MM.1S (cell line): ENCODE data around the gene TMEM187.

Source experiments
- DNase-seq: peaks from one replicate; pipeline ENCODE4 v3.0.0-alpha.2; 2015
- H2AFZ ChIP-seq: fragments of 300-600 bp; sonication (generic); 2 replicates; pipeline ENCODE4 v1.6.0; 2016; ENCODE audit warnings: antibody characterized with exemption, low read length
- H3F3A ChIP-seq: fragments of 300-600 bp; sonication (generic); 2 replicates; pipeline ENCODE4 v1.6.1; 2016; ENCODE audit warnings: mild to moderate bottlenecking, antibody characterized with exemption, low read length, moderate library complexity, mixed read lengths; ENCODE audit not compliant: insufficient read depth
- H3K27ac ChIP-seq: fragments of 300-600 bp; sonication (generic); 2 replicates; pipeline ENCODE4 v1.5.1; 2016; ENCODE audit warnings: mild to moderate bottlenecking, low read length
- H3K27me3 ChIP-seq: fragments of 300-600 bp; sonication (generic); replicated peaks from 2 replicates; pipeline ENCODE4 v1.6.0; 2016; ENCODE audit warnings: low read length; ENCODE audit not compliant: insufficient read depth
- H3K36me3 ChIP-seq: fragments of 300-600 bp; sonication (generic); replicated peaks from 2 replicates; pipeline ENCODE4 v1.6.1; 2016; ENCODE audit warnings: mild to moderate bottlenecking, low read length, mixed read lengths; ENCODE audit not compliant: insufficient read depth
- H3K4me1 ChIP-seq: fragments of 300-600 bp; sonication (generic); 2 replicates; pipeline ENCODE4 v1.6.1; 2016; ENCODE audit warnings: low read length, mixed read lengths
- H3K4me2 ChIP-seq: fragments of 300-600 bp; sonication (generic); 2 replicates; pipeline ENCODE4 v1.6.0; 2016; ENCODE audit warnings: low read depth, low read length
- H3K4me3 ChIP-seq: fragments of 300-600 bp; sonication (generic); 2 replicates; pipeline ENCODE4 v1.5.1; 2016; ENCODE audit warnings: low read length, mixed read lengths
- H3K79me2 ChIP-seq: fragments of 300-600 bp; sonication (generic); 2 replicates; pipeline ENCODE4 v1.6.1; 2016; ENCODE audit warnings: mixed run types, low read length, mixed read lengths
- H3K9ac ChIP-seq: fragments of 300-600 bp; sonication (generic); 2 replicates; pipeline ENCODE4 v1.6.1; 2016; ENCODE audit warnings: low read length, mixed read lengths
- H3K9me2 ChIP-seq: fragments of 300-600 bp; sonication (generic); replicated peaks from 2 replicates; pipeline ENCODE4 v1.6.1; 2016; ENCODE audit warnings: mild to moderate bottlenecking, low read length, mixed read lengths; ENCODE audit not compliant: insufficient read depth
- H3K9me3 ChIP-seq: fragments of 300-600 bp; sonication (generic); replicated peaks from 2 replicates; pipeline ENCODE4 v1.6.1; 2016; ENCODE audit warnings: mild to moderate bottlenecking, low read length, mixed read lengths; ENCODE audit not compliant: insufficient read depth
- H4K20me1 ChIP-seq: fragments of 300-600 bp; sonication (generic); 2 replicates; pipeline ENCODE4 v1.6.1; 2016; ENCODE audit warnings: mild to moderate bottlenecking, low read length, moderate library complexity, mixed read lengths; ENCODE audit not compliant: insufficient read depth
- EZH2 ChIP-seq: fragments of 300-600 bp; sonication (generic); optimal IDR thresholded peaks from 2 replicates; pipeline ENCODE3; 2017; ENCODE audit warnings: low read depth, mild to moderate bottlenecking, antibody characterized with exemption, low read length, mixed read lengths
- EZH2phosphoT487 ChIP-seq: fragments of 300-600 bp; sonication (generic); IDR thresholded peaks from 2 replicates; pipeline ENCODE4 v1.6.1; 2018; ENCODE audit warnings: antibody characterized with exemption, low read length
- TF ChIP-seq, protein P1 (sequence below): fragments of 300-600 bp; sonication (generic); IDR thresholded peaks from 2 replicates; pipeline ENCODE4 v1.5.1; 2016; ENCODE audit warnings: antibody characterized with exemption, low read length, mixed read lengths

The TMEM187 gene

GRCh38 chrX:154028502-154029184 lies 56.1 kb downstream of the TMEM187 start:
- Histone ChIP-seq H3K27ac (no peak overlapping the region), H3K9ac (no peak overlapping the region), H2AFZ (no peak overlapping the region), H3K27me3 (no peaks in the 10 kb centered on the region), H4K20me1 (no peaks in the 10 kb centered on the region), H3K9me3 (no peaks in the 10 kb centered on the region), H3F3A (no peaks in the 10 kb centered on the region), H3K4me3 (no peak overlapping the region), H3K36me3 (no peaks in the 10 kb centered on the region), H3K4me2 (no peak overlapping the region), H3K79me2 (peaks cover 5% of the 10 kb centered on the region; the same call in 1 of the 2 replicates), H3K9me2 (no peaks in the 10 kb centered on the region), H3K4me1 (no peaks in the 10 kb centered on the region)
- TF ChIP-seq EZH2 (no peak), EZH2phosphoT487 (no peak)
- TF ChIP-seq, protein P1, sequence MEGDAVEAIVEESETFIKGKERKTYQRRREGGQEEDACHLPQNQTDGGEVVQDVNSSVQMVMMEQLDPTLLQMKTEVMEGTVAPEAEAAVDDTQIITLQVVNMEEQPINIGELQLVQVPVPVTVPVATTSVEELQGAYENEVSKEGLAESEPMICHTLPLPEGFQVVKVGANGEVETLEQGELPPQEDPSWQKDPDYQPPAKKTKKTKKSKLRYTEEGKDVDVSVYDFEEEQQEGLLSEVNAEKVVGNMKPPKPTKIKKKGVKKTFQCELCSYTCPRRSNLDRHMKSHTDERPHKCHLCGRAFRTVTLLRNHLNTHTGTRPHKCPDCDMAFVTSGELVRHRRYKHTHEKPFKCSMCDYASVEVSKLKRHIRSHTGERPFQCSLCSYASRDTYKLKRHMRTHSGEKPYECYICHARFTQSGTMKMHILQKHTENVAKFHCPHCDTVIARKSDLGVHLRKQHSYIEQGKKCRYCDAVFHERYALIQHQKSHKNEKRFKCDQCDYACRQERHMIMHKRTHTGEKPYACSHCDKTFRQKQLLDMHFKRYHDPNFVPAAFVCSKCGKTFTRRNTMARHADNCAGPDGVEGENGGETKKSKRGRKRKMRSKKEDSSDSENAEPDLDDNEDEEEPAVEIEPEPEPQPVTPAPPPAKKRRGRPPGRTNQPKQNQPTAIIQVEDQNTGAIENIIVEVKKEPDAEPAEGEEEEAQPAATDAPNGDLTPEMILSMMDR: no peak
- no peak for DNase-seq

- Histone ChIP-seq H3K9me3 (no peaks in the 10 kb centered on the region), H3K27ac (no peak overlapping the region), H3K36me3 (no peaks in the 10 kb centered on the region), H3F3A (no peaks in the 10 kb centered on the region), H2AFZ (no peak overlapping the region), H3K4me1 (no peaks in the 10 kb centered on the region), H3K4me2 (no peak overlapping the region), H3K4me3 (no peak overlapping the region), H3K27me3 (no peaks in the 10 kb centered on the region), H3K79me2 (peaks cover 6% of the 10 kb centered on the region; the same call in 1 of the 2 replicates), H3K9me2 (no peaks in the 10 kb centered on the region), H4K20me1 (no peaks in the 10 kb centered on the region), H3K9ac (no peak overlapping the region)
- TF ChIP-seq, protein P1: no peak
- no peak for TF ChIP-seq EZH2phosphoT487
- no peak for TF ChIP-seq EZH2
- no peak for DNase-seq
These were observed 56.9 kb downstream of the TMEM187 start for GRCh38 chrX:154029439-154029838.

- peaks cover 6% of the 10 kb centered on the region; the same call in 1 of the 2 replicates for H3K79me2 ChIP-seq
- no peak for DNase-seq
- TF ChIP-seq EZH2phosphoT487: no peak
- TF ChIP-seq, protein P1: no peak
- TF ChIP-seq EZH2: no peak
- H3F3A ChIP-seq: no peaks in the 10 kb centered on the region
- H3K4me2 ChIP-seq: no peak overlapping the region
- H3K9me3 ChIP-seq: no peaks in the 10 kb centered on the region
- H3K36me3 ChIP-seq: no peaks in the 10 kb centered on the region
- no peak overlapping the region for H3K4me3 ChIP-seq
- H2AFZ ChIP-seq: no peak overlapping the region
- H3K9me2 ChIP-seq: no peaks in the 10 kb centered on the region
- H3K9ac ChIP-seq: no peak overlapping the region
- no peak overlapping the region for H3K27ac ChIP-seq
- H3K27me3 ChIP-seq: no peaks in the 10 kb centered on the region
- no peaks in the 10 kb centered on the region for H4K20me1 ChIP-seq
- no peaks in the 10 kb centered on the region for H3K4me1 ChIP-seq
These were observed 57.7 kb downstream of the TMEM187 start for GRCh38 chrX:154030266-154030665.
